ENCODE results near the gene KYNU. TPM values are rescaled to one million over a fixed set of nuclear protein-coding genes. Genes with fewer than 3 reads are reported as not detected.
"Not testable (repeated sequence)": the region's sequence is repeated elsewhere in the genome, so short reads cannot be mapped to it uniquely, and the experiment has no call there.

Gene KYNU
- total RNA-seq, 1 donor from 2014 or later = 0.26 TPM

GRCh38 chr2:142940606-142941223 lies 63.3 kb downstream of the KYNU start:
- peaks cover 3% of the 10 kb centered on the region for H3K9me3 Mint-ChIP-seq
- no peak overlapping the region for H3K27ac Mint-ChIP-seq (ENCODE audit: unreplicated experiment)
- no peaks in the 10 kb centered on the region for H3K4me1 Mint-ChIP-seq
- H3K27me3 Mint-ChIP-seq (ENCODE audit: low read depth) = no peaks in the 10 kb centered on the region
- H3K36me3 Mint-ChIP-seq (ENCODE audit: low read depth) = no peaks in the 10 kb centered on the region
- no peak overlapping the region for H3K4me3 Mint-ChIP-seq
- no peak for TF ChIP-seq CTCF (conservative IDR thresholded peaks at IDR 0.05)
- DNase-seq (ENCODE audit: low read depth, low spot score) = no peak

- no peaks in the 10 kb centered on the region for H3K4me1 Mint-ChIP-seq
- H3K4me3 Mint-ChIP-seq = no peak overlapping the region
- H3K27ac Mint-ChIP-seq (ENCODE audit: unreplicated experiment) = peak overlapping the region; percentile 19
- H3K36me3 Mint-ChIP-seq (ENCODE audit: low read depth) = no peaks in the 10 kb centered on the region
- no peaks in the 10 kb centered on the region for H3K27me3 Mint-ChIP-seq (ENCODE audit: low read depth)
- peaks cover 4% of the 10 kb centered on the region for H3K9me3 Mint-ChIP-seq
- DNase-seq (ENCODE audit: low read depth, low spot score) = no peak
- no peak for TF ChIP-seq CTCF (conservative IDR thresholded peaks at IDR 0.05)
These were observed 65.2 kb downstream of the KYNU start for GRCh38 chr2:142942690-142943089.

- H3K9me3 Mint-ChIP-seq = peaks cover 10% of the 10 kb centered on the region
- no peaks in the 10 kb centered on the region for H3K4me1 Mint-ChIP-seq
- no peaks in the 10 kb centered on the region for H3K27me3 Mint-ChIP-seq (ENCODE audit: low read depth)
- H3K36me3 Mint-ChIP-seq (ENCODE audit: low read depth) = no peaks in the 10 kb centered on the region
- TF ChIP-seq CTCF (conservative IDR thresholded peaks at IDR 0.05) = no peak
- no peak overlapping the region for H3K27ac Mint-ChIP-seq (ENCODE audit: unreplicated experiment)
- no peak overlapping the region for H3K4me3 Mint-ChIP-seq
- DNase-seq (ENCODE audit: low read depth, low spot score) = no peak
These were observed 66.8 kb downstream of the KYNU start for GRCh38 chr2:142944264-142944663.

GRCh38 chr2:142944721-142945120 lies 67.3 kb downstream of the KYNU start:
- Mint-ChIP-seq H3K27ac (ENCODE audit: unreplicated experiment) (no peak overlapping the region), H3K4me1 (no peaks in the 10 kb centered on the region), H3K36me3 (ENCODE audit: low read depth) (peaks cover 1% of the 10 kb centered on the region), H3K4me3 (no peak overlapping the region), H3K27me3 (ENCODE audit: low read depth) (no peaks in the 10 kb centered on the region), H3K9me3 (peaks cover 12% of the 10 kb centered on the region)
- no peak for TF ChIP-seq CTCF (conservative IDR thresholded peaks at IDR 0.05)
- no peak for DNase-seq (ENCODE audit: low read depth, low spot score)

GRCh38 chr2:142946941-142947340 lies 69.5 kb downstream of the KYNU start:
- peaks cover 17% of the 10 kb centered on the region for H3K9me3 Mint-ChIP-seq
- H3K4me1 Mint-ChIP-seq = no peaks in the 10 kb centered on the region
- H3K36me3 Mint-ChIP-seq (ENCODE audit: low read depth) = peaks cover 6% of the 10 kb centered on the region
- DNase-seq (ENCODE audit: low read depth, low spot score) = no peak
- no peak for TF ChIP-seq CTCF (conservative IDR thresholded peaks at IDR 0.05)
- no peak overlapping the region for H3K4me3 Mint-ChIP-seq
- H3K27me3 Mint-ChIP-seq (ENCODE audit: low read depth) = no peaks in the 10 kb centered on the region
- H3K27ac Mint-ChIP-seq (ENCODE audit: unreplicated experiment) = no peak overlapping the region

GRCh38 chr2:142948723-142949122 lies 71.3 kb downstream of the KYNU start:
- H3K4me3 Mint-ChIP-seq = not testable (repeated sequence)

GRCh38 chr2:142950323-142950722 lies 72.9 kb downstream of the KYNU start:
- not testable (repeated sequence) for H3K4me3 Mint-ChIP-seq; H3K27me3 Mint-ChIP-seq (ENCODE audit: low read depth); H3K4me1 Mint-ChIP-seq; H3K27ac Mint-ChIP-seq (ENCODE audit: unreplicated experiment); DNase-seq (ENCODE audit: low read depth, low spot score); H3K36me3 Mint-ChIP-seq (ENCODE audit: low read depth)
- H3K9me3 Mint-ChIP-seq = peaks cover 17% of the 10 kb centered on the region

More at GRCh38 chr2:142948723-142949122, 71.3 kb downstream of the KYNU start:
- not testable (repeated sequence) for H3K36me3 Mint-ChIP-seq (ENCODE audit: low read depth); H3K27me3 Mint-ChIP-seq (ENCODE audit: low read depth); DNase-seq (ENCODE audit: low read depth, low spot score); H3K4me1 Mint-ChIP-seq; H3K27ac Mint-ChIP-seq (ENCODE audit: unreplicated experiment)
- peaks cover 17% of the 10 kb centered on the region for H3K9me3 Mint-ChIP-seq

Data from neural crest cell (in vitro differentiated cells).